Tibial artery (tissue), 4 donors: Measurements from ENCODE around the gene TM4SF18.

Experiments used
- DNase-seq, 2 donors: peaks; one replicate each; pipeline ENCODE4 v3.0.0-alpha.2; 2019
- H3K27ac ChIP-seq, 2 donors: fragments of 200-600 bp; sonication (generic) in 1 of 2; 1 replicate in 1 of 2; 2 replicates in 1 of 2; pipeline ENCODE4 v1.5.1; 2018 to 2019; ENCODE audit warnings: mild to moderate bottlenecking in 1 of 2
- H3K27me3 ChIP-seq, 2 donors: fragments of 200-600 bp; sonication (generic) in 1 of 2; one replicate each; pipeline versions ENCODE4 v1.5.1 to v1.6.0; 2016 to 2019
- H3K36me3 ChIP-seq, 3 donors: fragments of 200-600 bp; sonication (generic) in 2 of 3; one replicate each; pipeline ENCODE4 v1.5.1; 2016 to 2019; ENCODE audit warnings: mild to moderate bottlenecking in 2 of 3
- H3K4me1 ChIP-seq, 4 donors: fragments of 200-600 bp; sonication (generic) in 2 of 4; 1 replicate in 3 of 4; 2 replicates in 1 of 4; pipeline ENCODE4 v1.5.1; 2016 to 2019
- H3K4me3 ChIP-seq, 2 donors: fragments of 200-600 bp; sonication (generic) in 1 of 2; 1 replicate in 1 of 2; 2 replicates in 1 of 2; pipeline ENCODE4 v1.5.1; 2018 to 2019; ENCODE audit warnings: mild to moderate bottlenecking in 2 of 2
- H3K9me3 ChIP-seq, 3 donors: fragments of 200-600 bp; sonication (generic) in 1 of 3; one replicate each; pipeline ENCODE4 v1.5.1; 2016 to 2019
- intact Hi-C: fragments of 100-400 bp; cut with DNase I; formaldehyde crosslinking; loops from one replicate; pipeline ENCODE4 v1.15.0; 2023; ENCODE audit warnings: low total_unique reads
- TF ChIP-seq, protein P1 (sequence below), 2 experiments: fragments of 200-600 bp in 1 of 2; fragments of 450-650 bp in 1 of 2; IDR thresholded peaks; one replicate each; pipeline ENCODE4 v1.5.1; 2017 to 2019; ENCODE audit warnings: antibody characterized with exemption in 2 of 2, mild to moderate bottlenecking in 1 of 2, moderate library complexity in 1 of 2

TM4SF18 gene

DNA sequence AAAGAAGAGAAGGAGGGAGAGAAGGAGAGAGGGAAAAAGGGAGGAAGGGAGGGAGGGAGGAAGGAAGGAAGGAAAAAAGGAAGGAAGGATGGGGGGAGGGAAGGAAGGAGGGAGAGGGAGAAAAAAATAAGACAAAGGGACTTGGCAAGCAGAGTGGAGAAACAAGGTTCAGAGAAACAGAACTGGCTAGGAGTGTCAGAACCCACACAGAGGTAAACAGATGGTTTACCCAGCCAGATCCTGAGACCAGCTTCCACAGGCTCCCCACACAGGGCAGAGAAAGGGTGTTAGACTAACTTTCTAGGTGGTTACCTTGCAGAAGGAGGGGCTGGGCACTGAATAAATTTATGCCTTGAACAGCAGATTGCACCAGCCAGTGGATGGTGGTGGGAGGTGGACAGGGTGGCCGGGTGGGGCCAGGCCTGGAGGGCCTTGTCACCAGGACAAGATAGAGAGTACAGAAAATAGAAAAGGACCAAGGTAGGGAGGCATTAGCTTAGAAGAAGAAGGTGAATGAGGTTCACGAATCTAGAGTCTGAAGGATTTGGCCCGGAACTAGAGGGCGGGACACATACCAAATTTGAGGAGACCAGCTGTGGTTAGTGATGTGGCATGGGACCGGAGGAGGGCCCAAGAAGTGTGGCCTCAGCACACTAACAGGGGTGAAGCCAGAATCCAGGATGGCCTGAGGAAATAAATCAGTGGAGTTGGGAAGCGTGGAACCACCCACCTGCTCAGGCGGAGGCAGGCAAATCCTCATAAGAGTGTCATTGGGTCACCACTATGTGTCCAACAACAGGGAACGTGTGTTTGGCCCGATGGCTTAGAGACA, 45.3 kb upstream of the TM4SF18 start:
- peak overlapping the region; percentile 71 to 75 for H3K27ac ChIP-seq
- intact Hi-C loops = no loop called here

DNA sequence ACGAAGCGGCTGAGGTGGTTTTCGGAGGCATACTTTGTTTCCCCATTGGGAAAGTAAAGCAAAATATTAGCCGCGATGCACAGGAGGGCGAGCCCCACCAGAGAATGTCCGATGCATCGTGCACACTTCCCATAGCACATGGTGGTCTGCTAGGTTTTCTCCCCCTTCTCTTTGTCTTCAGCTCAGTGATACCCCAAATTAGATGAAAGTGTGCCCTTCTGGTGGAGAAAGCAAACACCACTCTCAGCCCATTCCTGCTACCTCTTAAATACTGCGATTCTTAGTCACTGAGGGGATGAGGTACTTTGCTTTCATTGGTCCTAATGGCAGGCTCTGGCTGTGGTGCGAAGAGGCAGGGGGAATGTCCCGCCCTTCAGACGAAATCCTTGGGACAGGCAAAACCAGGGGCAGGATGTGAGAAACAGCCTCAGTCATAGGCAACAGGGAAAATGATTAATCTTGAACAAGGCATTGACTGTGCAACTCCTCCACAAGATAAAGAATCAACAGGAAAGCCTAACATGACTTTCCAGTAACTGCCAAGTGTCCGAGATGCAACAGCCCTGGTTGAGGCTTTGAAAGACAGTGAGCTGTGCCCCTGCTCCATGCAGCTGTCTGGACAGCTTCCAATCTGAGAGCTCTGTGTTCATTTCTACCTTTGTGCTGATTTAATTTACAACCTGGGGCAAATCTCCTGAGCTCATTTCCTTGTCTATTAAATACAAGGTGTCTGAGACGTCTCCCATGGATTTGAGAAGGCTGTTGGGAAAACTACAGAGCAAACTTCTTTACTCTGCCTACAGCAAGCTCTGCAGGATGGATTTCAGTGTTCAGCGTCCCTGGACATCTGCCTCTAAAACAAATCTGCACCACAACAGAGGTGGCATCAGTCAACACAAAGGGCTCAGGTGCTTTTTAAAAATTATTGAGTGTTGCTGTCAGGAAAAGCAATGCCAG, 44.2 kb upstream of the TM4SF18 start, which contains the start of gene TM4SF1:
Gene TM4SF1 (minus strand): TSS at position 242 of the 957 bp plus-strand sequence. CDS start 102 bp downstream, at position 140.
- Histone ChIP-seq H3K27ac (peak within 1 kb of the TSS; percentile 71 to 75), H3K9me3 (no peaks in the 10 kb centered on the region), H3K4me1 (peaks cover 0 to 66% (median 21%) of the 10 kb centered on the region in 4 donors), H3K36me3 (peaks cover 6 to 16% (median 12%) of the 10 kb centered on the region in 3 donors), H3K27me3 (no peaks in the 10 kb centered on the region), H3K4me3 (peak within 1 kb of the TSS; percentile 51 to 59)
- intact Hi-C loops = no loop called here
- DNase-seq = peak; percentile 69 to 81
- TF ChIP-seq, protein P1, sequence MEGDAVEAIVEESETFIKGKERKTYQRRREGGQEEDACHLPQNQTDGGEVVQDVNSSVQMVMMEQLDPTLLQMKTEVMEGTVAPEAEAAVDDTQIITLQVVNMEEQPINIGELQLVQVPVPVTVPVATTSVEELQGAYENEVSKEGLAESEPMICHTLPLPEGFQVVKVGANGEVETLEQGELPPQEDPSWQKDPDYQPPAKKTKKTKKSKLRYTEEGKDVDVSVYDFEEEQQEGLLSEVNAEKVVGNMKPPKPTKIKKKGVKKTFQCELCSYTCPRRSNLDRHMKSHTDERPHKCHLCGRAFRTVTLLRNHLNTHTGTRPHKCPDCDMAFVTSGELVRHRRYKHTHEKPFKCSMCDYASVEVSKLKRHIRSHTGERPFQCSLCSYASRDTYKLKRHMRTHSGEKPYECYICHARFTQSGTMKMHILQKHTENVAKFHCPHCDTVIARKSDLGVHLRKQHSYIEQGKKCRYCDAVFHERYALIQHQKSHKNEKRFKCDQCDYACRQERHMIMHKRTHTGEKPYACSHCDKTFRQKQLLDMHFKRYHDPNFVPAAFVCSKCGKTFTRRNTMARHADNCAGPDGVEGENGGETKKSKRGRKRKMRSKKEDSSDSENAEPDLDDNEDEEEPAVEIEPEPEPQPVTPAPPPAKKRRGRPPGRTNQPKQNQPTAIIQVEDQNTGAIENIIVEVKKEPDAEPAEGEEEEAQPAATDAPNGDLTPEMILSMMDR (IDR thresholded peaks at IDR 0.05) = no peak

More for the DNA sequence above, 45.3 kb upstream of the TM4SF18 start:
- no peak for DNase-seq
- peaks cover 6 to 12% (median 11%) of the 10 kb centered on the region in 3 donors for H3K36me3 ChIP-seq
- no peaks in the 10 kb centered on the region for H3K27me3 ChIP-seq
- H3K9me3 ChIP-seq = no peaks in the 10 kb centered on the region
- TF ChIP-seq, protein P1 (IDR thresholded peaks at IDR 0.05) = no peak
- no peak overlapping the region for H3K4me3 ChIP-seq
- peaks cover 0 to 59% (median 19%) of the 10 kb centered on the region in 4 donors for H3K4me1 ChIP-seq

DNA sequence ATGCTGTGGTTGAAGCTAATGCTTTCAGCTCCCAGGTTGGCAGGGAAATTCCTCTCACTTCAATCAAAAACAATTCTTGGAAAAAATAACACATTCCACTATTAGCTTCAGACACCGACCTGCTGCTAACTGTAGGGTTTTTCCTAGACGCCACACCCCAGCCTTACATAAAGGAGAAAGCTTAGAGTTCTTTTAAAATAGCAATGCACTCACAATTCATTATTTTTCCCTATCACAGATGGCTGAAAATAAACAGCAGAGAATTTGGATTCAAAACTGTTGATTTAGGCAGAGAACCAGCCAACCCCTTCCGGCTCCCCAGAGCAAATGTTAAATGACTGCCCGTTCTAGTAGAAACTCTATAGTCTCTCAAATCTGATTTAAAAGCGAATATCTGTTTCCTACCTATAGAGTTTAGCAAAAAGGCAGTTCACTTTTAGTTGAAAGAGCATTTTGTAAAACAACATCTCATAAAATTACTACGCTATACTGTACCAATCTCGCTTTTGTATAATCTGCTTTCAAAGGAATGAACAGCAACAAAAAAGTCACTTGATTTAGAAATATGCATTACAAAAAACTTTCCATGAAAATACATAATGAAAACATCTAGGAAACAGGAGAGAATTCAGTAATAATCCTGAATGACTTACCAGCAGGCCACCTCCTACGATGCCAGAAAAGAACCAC, 43.4 kb upstream of the TM4SF18 start:
- peaks cover 6 to 19% (median 12%) of the 10 kb centered on the region in 3 donors for H3K36me3 ChIP-seq
- peak overlapping the region; percentile 51 to 59 for H3K4me3 ChIP-seq
- peak overlapping the region; percentile 71 to 75 for H3K27ac ChIP-seq
- H3K27me3 ChIP-seq = no peaks in the 10 kb centered on the region
- DNase-seq = no peak
- intact Hi-C loops = no loop called here
- TF ChIP-seq, protein P1 (IDR thresholded peaks at IDR 0.05) = no peak
- H3K9me3 ChIP-seq = no peaks in the 10 kb centered on the region
- peaks cover 0 to 66% (median 16%) of the 10 kb centered on the region in 4 donors for H3K4me1 ChIP-seq

DNA sequence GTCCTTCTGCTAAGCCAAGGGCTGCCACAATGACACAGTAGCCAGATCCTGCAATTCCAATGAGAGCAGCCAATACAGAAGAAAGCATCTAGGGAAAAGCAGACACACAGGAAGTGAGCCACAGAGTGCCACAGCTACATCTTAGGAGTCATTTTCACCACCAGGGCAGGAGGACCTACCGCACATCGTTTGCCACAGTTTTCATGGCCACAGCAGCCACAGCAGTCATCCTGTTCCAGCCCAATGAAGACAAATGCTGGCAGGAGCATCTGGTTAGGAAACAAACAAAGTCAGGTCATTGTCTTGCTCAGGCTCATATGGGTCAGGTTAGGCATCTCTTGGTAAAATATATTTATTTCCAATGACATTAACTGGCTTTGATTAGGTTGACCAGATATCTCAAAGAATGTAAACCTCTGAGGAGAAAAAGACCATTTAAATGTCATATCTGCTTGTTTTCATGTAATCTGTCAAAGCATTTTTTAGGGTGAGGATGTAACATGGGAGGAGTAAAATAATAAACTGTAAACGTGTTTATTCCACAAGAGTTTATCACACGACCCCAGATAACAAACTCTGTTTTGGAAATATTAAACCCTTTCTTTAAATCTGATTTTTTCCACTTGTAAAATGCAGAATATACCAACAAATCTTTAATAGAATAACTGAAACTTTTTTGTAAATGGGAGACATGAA, 42.2 kb upstream of the TM4SF18 start:
- intact Hi-C loops = no loop called here
- Histone ChIP-seq H3K27ac (peak overlapping the region; percentile 71 to 75), H3K4me3 (peak overlapping the region; percentile 51 to 59), H3K27me3 (no peaks in the 10 kb centered on the region), H3K36me3 (peaks cover 10 to 19% (median 19%) of the 10 kb centered on the region in 3 donors), H3K9me3 (no peaks in the 10 kb centered on the region), H3K4me1 (peaks cover 0 to 71% (median 16%) of the 10 kb centered on the region in 4 donors)
- no peak for DNase-seq
- TF ChIP-seq, protein P1 (IDR thresholded peaks at IDR 0.05) = no peak
